GDM1 (cell line): ENCODE results near the gene FOXP4.

ENCODE experiments used
- DNase-seq: peaks from one replicate; lab custom pipeline; 2025; lab: John Stamatoyannopoulos, UW

The FOXP4 gene

GRCh38 chr6:41545703-41546474, at the start of gene FOXP4:
TSS of gene FOXP4 (plus strand) at chr6:41546381. CDS start at chr6:41565761, 19,380 bp downstream.
- peak; percentile 85 for DNase-seq

GRCh38 chr6:41497573-41497972, 48.6 kb upstream of the FOXP4 start:
- no peak for DNase-seq

- DNase-seq: no peak
Measured at GRCh38 chr6:41497994-41498393, 48.2 kb upstream of the FOXP4 start.

DNA sequence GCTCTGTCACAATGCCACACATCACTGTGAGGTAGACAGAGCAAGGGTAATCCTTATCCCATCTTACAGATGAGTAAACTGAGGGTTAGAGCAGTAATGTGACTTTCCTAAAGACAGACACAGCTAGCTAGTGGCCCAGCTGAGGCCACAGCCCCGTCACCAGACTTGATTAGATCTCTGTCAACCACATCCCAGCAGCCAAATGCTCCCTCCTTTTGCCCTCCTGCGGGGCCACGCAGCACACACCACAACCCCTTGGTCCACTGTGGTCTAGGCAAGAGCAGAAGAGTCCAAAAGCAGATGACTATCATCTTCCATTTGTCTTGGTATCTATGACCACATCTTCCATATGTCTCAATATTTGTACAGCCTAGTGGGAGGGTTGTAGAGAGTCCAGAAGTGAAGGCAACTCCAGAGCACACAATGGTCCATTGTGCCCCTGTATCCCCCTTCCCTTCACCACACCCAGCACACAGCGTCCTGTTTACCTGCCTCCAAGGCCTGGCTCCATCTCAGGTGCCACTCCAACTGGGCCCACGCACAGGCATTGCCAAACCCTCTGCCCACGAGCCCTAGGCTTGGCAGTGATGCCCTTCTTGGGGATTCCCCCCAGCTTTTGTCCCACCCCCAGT, 47.1 kb upstream of the FOXP4 start:
- DNase-seq: no peak

DNA sequence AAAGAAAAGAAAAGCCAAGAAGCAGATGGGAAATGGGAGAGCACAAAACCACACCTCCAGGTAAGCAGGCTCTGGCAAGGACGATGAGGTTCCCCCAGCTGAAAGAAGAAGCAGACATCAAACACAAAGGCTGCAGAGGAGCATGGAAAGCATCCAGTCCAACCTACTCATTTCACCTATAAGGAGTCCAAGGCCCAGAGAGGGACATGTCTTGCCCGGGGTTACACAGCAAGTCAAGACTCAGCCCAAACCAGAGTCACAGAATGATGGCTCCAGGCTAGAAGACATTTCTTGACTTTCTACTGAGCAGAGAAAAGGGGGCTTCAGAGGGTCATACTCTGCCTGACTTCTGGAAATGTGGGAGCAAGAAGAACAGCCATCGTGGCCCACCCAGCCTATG, 45.6 kb upstream of the FOXP4 start:
- no peak for DNase-seq

GRCh38 chr6:41502566-41502916, 43.6 kb upstream of the FOXP4 start:
- no peak for DNase-seq

GRCh38 chr6:41502917-41503671, 43.1 kb upstream of the FOXP4 start:
- no peak for DNase-seq

GRCh38 chr6:41503827-41504465, 42.2 kb upstream of the FOXP4 start:
- DNase-seq: no peak

DNA sequence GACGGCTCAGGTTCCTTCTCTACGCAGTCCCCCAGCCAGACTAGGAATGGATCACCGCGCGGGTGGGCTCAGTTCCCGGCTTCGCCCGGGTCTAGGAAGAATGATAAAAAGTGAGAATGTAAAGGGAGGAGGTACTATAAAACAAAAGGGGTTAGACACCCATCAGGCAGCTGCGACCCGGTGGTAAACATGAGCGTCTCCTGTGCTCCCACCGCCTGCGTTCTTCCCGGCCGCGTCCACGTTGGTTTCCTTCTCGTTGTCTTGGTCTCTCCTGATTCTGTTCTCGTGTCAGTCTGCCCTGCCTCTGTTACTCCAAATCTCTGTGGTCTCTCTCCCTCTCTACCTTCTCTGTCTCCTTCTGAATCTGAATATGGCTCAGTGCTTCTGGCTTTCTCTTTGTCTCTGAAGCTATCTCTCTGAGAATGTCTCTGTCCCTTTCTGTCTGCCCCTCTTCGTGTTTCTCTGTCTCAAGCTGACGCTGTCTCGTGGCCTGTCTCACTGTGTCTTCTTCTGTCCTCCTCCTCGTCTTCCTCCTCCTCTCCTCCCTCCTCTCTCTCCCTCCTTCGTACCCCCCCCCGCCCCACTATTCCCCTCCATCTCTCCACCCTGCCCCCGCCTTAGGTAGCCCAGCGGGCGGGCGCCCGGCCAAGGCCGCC, 41.6 kb upstream of the FOXP4 start:
- no peak for DNase-seq

DNA sequence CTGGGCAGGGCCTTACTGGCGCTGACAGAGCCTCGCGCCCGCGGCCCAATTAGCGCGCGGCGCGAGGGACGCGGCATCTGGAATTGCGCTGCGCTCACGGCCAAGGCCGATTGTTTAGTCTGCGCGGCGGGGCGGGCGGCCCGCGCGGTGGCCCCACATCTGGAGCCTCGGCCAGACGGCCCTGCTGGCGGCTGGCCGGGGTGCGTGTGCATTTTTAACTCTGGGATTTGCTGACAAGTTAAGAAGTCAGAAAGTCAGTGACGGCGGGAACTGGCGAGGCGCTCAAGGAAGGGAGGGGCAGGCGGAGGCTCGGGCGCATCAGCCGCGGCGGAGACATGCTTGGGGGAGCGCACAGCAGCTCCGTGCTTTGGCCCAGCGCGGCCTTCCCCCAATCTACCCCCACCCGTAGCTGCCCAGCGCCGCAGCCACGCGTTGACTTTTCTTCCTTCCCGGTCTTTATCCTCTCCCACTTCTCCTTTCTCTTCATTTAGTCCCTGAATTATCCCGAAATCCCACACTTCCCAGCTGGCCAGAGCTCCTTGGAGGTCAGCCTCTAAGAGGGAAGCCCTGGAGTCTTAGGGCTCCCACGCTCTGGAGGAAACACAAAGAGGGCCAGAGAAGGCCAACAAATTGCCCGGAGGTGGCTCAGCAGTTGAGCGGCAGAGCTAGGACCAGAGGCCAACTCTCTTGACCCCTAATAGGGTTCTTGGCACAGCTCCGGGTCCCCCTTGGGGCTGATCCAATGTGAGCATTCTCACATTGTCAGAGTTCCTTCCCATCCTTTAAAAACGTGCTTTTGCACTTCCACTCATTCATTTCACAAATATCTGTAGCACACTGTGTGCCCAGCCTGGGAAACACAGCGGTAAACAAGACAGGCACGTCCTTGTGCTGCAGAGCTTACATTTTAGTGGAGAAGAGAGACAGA, 40.8 kb upstream of the FOXP4 start:
- DNase-seq: no peak

- no peak for DNase-seq
Measured at GRCh38 chr6:41508479-41508878, 37.7 kb upstream of the FOXP4 start.

- no peak for DNase-seq
Measured at GRCh38 chr6:41509580-41509979, 36.6 kb upstream of the FOXP4 start.

DNA sequence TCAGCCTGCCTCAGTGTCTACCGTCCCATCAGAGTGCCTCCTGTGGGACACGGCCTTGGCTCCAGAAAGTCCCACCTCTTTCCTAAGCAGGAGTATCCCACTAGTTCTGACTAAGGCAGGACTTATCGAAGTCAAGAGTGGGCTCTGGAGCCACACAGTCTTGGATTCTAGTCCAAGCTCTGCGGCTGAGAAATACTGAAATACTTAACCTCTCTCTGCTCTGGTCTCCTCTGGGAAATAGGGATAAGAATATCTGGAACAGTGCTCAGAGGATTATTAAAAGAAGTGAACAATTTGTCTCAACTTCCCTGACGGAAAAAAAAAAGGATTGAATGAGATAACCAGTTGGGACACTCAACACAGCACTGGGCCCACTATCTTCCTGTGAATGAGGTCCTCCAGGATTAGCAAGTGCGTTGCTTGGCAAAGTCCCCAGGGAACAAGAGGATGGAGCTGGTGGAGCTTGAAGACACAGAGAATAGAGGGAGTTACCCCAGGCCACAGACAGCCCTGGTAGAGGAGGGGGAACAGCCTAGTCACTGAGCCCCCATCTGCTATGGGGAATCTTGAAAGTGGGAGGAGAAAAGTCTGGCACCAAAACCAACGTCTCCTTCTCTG, 34.6 kb upstream of the FOXP4 start:
- DNase-seq: no peak

DNA sequence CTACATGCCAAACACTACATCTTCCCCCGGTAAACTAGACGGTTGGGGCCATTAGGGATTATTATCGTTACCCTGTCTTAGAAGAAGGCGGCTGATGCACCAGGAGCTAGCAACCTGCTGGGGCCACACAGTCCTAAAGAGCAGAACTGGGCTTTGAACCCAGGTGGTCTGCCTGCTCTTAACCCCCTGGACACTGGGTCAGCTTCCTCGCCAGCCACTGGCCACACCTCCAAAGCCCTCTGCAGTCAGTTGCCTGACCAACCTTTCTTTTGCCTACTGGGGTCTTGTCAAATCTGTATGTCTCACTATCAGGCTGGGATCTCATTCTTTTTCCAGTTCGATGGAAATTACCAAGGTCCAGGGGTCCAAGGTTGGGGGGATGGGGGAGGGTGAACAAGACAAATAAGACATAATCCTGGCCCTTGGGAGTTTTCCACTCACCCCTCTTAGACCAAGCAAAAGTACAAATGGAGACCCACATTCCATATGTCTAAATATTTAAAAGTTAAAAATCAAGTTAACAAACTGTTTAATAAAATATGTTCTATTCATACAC, 34.0 kb upstream of the FOXP4 start:
- no peak for DNase-seq

- DNase-seq: no peak
Measured at GRCh38 chr6:41515995-41516394, 30.2 kb upstream of the FOXP4 start.

- DNase-seq: no peak
Measured at GRCh38 chr6:41518118-41518517, 28.1 kb upstream of the FOXP4 start.

GRCh38 chr6:41519305-41519744, 26.9 kb upstream of the FOXP4 start:
- DNase-seq: no peak

DNA sequence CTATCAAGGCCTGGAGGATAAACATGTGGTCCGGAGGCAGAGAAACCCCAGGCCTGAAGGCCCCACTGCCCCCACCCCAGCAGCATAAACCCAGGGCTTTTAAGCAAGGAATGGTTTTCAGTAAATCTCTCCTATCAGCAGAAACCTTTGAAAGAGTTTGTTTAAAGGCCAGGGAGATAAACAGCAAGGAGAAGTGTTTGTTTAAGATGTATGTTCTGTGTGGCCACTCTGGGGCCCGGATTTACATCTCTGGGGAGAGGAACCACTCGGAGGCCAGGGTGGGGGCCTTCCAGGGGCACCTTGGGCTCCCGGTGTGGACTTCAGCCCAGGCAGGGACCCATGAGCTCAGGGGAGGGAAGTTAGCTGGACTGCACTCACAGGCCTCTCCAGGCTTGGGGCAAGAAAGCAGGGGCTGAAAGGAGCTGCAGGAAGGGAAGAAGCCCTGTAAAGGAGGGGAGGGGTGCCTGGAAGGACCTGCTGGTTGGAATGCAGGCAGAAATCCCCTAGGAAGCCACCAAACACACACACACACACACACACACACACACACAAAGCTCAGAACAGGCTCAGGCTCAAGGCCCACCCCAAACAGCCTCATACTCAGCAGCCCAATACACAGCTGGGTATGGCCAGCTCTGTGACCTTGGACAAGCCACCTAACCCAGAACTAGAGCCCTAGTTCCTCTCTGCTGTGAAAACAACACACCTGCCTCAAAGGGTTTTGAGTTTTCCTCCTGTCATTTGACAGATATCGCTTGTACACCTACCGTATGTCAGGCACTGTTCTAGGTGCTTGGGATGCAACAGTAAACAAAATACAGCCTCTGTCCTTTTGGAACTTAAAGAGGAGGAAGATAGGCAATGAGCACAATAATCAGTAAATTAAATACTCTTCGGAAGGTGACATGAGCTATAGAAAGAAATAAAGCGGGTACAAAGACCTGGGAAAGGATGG, 26.2 kb upstream of the FOXP4 start:
- DNase-seq: no peak
